ENCODE results near the gene HLTF.

The HLTF gene

DNA sequence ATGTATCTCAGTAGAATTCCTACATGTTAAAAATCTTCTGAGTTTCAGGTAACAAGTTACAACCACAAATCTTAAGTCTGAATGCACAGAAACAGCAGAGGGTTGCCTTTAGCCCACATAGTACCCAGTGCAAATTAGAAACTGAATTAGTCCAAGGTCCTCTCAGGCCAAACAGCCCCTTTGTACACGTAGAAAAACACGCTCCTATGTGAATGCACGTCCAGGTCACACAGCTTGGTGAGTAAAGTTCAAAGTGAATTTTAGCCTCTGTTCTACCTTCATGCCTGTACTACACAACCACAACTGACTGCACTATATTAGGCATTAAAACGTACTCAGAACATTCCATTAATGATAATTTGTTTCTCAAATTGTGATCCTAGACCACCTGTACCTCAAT, 48.6 kb downstream of the HLTF start:
- no peak for TF ChIP-seq ZNF274 (IDR thresholded peaks at IDR 0.05; ENCODE audit: low read depth, low read length)
- no peak for TF ChIP-seq SUZ12 (IDR thresholded peaks at IDR 0.05; ENCODE audit: extremely low read depth, insufficient read depth, insufficient read length)
- no peak for TF ChIP-seq YY1 (IDR thresholded peaks at IDR 0.05; ENCODE audit: insufficient read depth, insufficient read length)
- no peak for DNase-seq (ENCODE audit: low read depth, low spot score)
- no peaks in the 10 kb centered on the region for H3K9me3 ChIP-seq (ENCODE audit: insufficient read depth, low read length)
- H3K9ac ChIP-seq (ENCODE audit: insufficient read length, low read depth), result no peak overlapping the region
- no peaks in the 10 kb centered on the region for H3K27me3 ChIP-seq (ENCODE audit: insufficient read depth, insufficient read length)
- no peaks in the 10 kb centered on the region for H3K4me1 ChIP-seq (ENCODE audit: insufficient read depth, insufficient read length)
- H3K4me3 ChIP-seq (ENCODE audit: insufficient read length, low read depth), result no peak overlapping the region
- H3K36me3 ChIP-seq (ENCODE audit: insufficient read depth, insufficient read length, low read length), result peaks cover 67% of the 10 kb centered on the region

DNA sequence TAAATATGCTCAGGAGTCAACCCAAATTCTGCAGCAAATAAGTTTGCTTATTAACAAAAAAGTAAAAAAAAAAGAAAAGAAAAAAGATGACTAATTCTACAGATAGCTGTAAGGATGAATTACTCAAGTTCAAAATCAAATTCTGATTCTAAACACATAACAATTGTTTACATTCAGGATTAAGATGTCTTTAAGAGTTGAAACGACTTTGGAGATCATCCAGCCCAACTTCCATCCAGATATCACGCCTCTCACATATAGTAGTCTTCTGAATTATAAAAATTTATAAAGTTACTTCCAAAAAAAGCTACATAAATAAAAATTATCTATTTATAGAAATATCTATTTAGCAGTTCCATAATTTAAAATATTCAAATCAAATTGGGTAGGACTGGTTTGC, 55.2 kb downstream of the HLTF start:
- no peak overlapping the region for H3K4me3 ChIP-seq (ENCODE audit: insufficient read length, low read depth)
- TF ChIP-seq SUZ12 (IDR thresholded peaks at IDR 0.05; ENCODE audit: extremely low read depth, insufficient read depth, insufficient read length) (no peak), ZNF274 (IDR thresholded peaks at IDR 0.05; ENCODE audit: low read depth, low read length) (no peak), YY1 (IDR thresholded peaks at IDR 0.05; ENCODE audit: insufficient read depth, insufficient read length) (no peak)
- DNase-seq (ENCODE audit: low read depth, low spot score), result no peak
- no peaks in the 10 kb centered on the region for H3K27me3 ChIP-seq (ENCODE audit: insufficient read depth, insufficient read length)
- H3K9ac ChIP-seq (ENCODE audit: insufficient read length, low read depth), result no peak overlapping the region
- no peaks in the 10 kb centered on the region for H3K9me3 ChIP-seq (ENCODE audit: insufficient read depth, low read length)
- H3K36me3 ChIP-seq (ENCODE audit: insufficient read depth, insufficient read length, low read length), result peaks cover 61% of the 10 kb centered on the region
- H3K4me1 ChIP-seq (ENCODE audit: insufficient read depth, insufficient read length), result no peaks in the 10 kb centered on the region

DNA sequence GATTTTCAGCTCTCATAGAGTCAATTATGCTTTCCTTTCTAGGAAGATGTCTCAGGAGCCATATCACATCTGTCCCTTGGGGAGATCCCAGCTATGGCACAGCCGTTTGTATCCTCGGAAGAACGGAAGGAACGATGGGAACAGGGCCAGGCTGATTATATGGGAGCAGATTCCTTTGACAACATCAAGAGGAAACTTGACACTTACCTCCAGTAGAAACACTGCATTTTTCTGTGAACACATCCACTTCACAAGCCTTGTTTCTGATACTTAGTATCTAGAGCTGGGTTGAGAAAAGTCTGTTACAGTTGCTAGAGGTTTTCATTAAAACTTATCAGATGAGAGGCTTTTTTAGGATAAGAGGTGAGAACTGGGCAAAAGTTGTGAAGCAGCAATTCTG, 59.6 kb downstream of the HLTF start:
- no peak for DNase-seq (ENCODE audit: low read depth, low spot score)
- Histone ChIP-seq H3K27me3 (ENCODE audit: insufficient read depth, insufficient read length) (no peaks in the 10 kb centered on the region), H3K9ac (ENCODE audit: insufficient read length, low read depth) (no peak overlapping the region), H3K4me1 (ENCODE audit: insufficient read depth, insufficient read length) (no peaks in the 10 kb centered on the region), H3K4me3 (ENCODE audit: insufficient read length, low read depth) (no peak overlapping the region), H3K9me3 (ENCODE audit: insufficient read depth, low read length) (peaks cover 16% of the 10 kb centered on the region), H3K36me3 (ENCODE audit: insufficient read depth, insufficient read length, low read length) (peaks cover 53% of the 10 kb centered on the region)
- TF ChIP-seq ZNF274 (IDR thresholded peaks at IDR 0.05; ENCODE audit: low read depth, low read length) (no peak), YY1 (IDR thresholded peaks at IDR 0.05; ENCODE audit: insufficient read depth, insufficient read length) (no peak), SUZ12 (IDR thresholded peaks at IDR 0.05; ENCODE audit: extremely low read depth, insufficient read depth, insufficient read length) (no peak)

DNA sequence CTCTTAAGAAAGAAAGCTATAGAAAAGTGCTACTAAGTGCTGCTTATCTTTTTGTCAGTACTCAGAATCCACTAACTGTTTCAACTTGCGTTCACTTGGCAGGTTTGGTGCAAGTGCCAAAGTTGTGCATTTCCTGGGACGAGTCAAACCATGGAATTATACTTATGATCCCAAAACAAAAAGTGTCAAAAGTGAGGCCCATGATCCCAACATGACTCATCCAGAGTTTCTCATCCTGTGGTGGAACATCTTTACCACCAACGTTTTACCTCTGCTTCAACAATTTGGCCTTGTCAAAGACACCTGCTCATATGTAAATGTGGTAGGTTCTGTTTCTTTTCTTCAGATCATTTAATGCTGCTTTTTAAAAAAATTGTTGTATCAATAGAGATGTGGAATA, 62.4 kb downstream of the HLTF start:
- no peak for TF ChIP-seq YY1 (IDR thresholded peaks at IDR 0.05; ENCODE audit: insufficient read depth, insufficient read length)
- no peak for TF ChIP-seq ZNF274 (IDR thresholded peaks at IDR 0.05; ENCODE audit: low read depth, low read length)
- TF ChIP-seq SUZ12 (IDR thresholded peaks at IDR 0.05; ENCODE audit: extremely low read depth, insufficient read depth, insufficient read length), result no peak
- DNase-seq (ENCODE audit: low read depth, low spot score), result no peak
- peaks cover 44% of the 10 kb centered on the region for H3K36me3 ChIP-seq (ENCODE audit: insufficient read depth, insufficient read length, low read length)

DNA sequence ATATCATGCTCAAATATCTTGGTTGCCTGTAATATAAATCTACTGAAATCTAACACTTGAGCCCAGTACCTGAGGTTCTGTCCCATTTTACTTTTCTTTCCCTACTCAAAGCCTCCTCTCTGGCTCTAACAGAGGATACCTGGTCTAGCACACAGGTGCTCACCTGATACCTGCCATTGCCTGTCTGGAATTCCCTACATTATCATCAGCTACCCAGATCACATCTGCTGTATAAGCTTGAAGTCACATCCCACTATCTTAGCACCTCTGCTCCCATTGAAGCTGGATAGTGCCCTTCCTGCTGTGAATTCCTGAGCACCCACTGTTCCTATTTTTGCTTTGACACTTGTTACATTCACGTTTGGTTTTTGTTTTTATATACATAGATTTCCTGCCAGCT, 64.5 kb downstream of the HLTF start:
- Histone ChIP-seq H3K27me3 (ENCODE audit: insufficient read depth, insufficient read length) (no peaks in the 10 kb centered on the region), H3K4me3 (ENCODE audit: insufficient read length, low read depth) (no peak overlapping the region), H3K36me3 (ENCODE audit: insufficient read depth, insufficient read length, low read length) (peaks cover 25% of the 10 kb centered on the region), H3K9me3 (ENCODE audit: insufficient read depth, low read length) (peaks cover 16% of the 10 kb centered on the region), H3K9ac (ENCODE audit: insufficient read length, low read depth) (no peak overlapping the region), H3K4me1 (ENCODE audit: insufficient read depth, insufficient read length) (no peaks in the 10 kb centered on the region)
- DNase-seq (ENCODE audit: low read depth, low spot score), result no peak
- TF ChIP-seq ZNF274 (IDR thresholded peaks at IDR 0.05; ENCODE audit: low read depth, low read length) (no peak), YY1 (IDR thresholded peaks at IDR 0.05; ENCODE audit: insufficient read depth, insufficient read length) (no peak), SUZ12 (IDR thresholded peaks at IDR 0.05; ENCODE audit: extremely low read depth, insufficient read depth, insufficient read length) (no peak)

More for the DNA sequence above, 62.4 kb downstream of the HLTF start:
- no peak overlapping the region for H3K4me3 ChIP-seq (ENCODE audit: insufficient read length, low read depth)
- H3K4me1 ChIP-seq (ENCODE audit: insufficient read depth, insufficient read length), result no peaks in the 10 kb centered on the region
- no peak overlapping the region for H3K9ac ChIP-seq (ENCODE audit: insufficient read length, low read depth)
- peaks cover 16% of the 10 kb centered on the region for H3K9me3 ChIP-seq (ENCODE audit: insufficient read depth, low read length)
- no peaks in the 10 kb centered on the region for H3K27me3 ChIP-seq (ENCODE audit: insufficient read depth, insufficient read length)

DNA sequence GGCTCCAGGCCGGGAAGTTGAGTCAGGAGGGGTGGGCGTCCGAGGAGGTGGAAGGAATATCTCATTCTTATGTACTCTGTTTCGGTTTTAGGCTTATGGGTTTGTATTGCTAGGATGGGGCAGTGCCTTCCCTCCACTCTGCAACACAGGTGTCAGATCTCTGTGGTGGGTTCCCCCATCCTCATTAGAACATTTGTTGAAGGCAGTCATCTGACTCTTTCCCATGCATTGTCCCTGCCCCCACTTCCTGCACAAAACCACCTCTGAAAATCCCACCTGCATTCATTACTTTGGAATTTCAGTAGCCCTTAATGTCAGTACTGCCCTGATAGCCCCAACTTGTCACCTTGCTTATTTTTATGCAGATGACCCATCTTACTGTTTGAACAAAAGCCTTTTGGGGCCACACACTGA, 65.5 kb downstream of the HLTF start:
- H3K36me3 ChIP-seq (ENCODE audit: insufficient read depth, insufficient read length, low read length), result peaks cover 20% of the 10 kb centered on the region
- H3K9me3 ChIP-seq (ENCODE audit: insufficient read depth, low read length), result peaks cover 14% of the 10 kb centered on the region
- H3K4me1 ChIP-seq (ENCODE audit: insufficient read depth, insufficient read length), result no peaks in the 10 kb centered on the region
- H3K9ac ChIP-seq (ENCODE audit: insufficient read length, low read depth), result no peak overlapping the region
- peak; percentile 18 for DNase-seq (ENCODE audit: low read depth, low spot score)
- H3K27me3 ChIP-seq (ENCODE audit: insufficient read depth, insufficient read length), result no peaks in the 10 kb centered on the region
- TF ChIP-seq ZNF274 (IDR thresholded peaks at IDR 0.05; ENCODE audit: low read depth, low read length), result no peak
- no peak for TF ChIP-seq SUZ12 (IDR thresholded peaks at IDR 0.05; ENCODE audit: extremely low read depth, insufficient read depth, insufficient read length)
- TF ChIP-seq YY1 (IDR thresholded peaks at IDR 0.05; ENCODE audit: insufficient read depth, insufficient read length), result no peak
- H3K4me3 ChIP-seq (ENCODE audit: insufficient read length, low read depth), result no peak overlapping the region

DNA sequence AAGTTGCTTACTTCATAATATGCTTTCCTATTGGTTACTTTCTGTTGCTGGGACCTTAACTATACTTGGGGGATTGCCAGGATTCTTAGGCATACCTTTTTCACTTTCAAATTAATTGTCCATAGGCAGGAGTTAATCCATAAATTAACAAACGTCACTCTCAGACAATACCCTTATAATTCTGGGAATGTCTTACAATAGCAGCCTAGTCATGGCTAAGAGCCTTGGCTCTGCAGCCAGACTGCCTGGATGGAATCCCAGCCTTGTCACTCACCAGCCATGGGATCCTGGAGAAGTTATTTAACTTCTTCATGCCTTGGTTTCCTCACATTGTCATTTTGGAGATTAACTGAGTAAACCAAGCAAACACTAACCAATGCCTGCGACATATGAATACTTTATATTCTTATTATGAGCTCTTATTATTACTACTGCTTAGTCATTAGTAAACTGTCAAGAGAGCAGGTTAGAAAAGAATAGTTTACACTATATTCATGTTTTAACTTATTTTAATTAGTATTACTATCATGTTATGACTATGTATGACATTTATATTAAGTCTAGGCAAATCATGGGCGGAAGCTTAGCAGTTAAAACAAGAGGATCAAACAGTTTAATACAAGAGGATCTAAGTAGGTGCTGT, 66.0 kb downstream of the HLTF start:
- Histone ChIP-seq H3K4me1 (ENCODE audit: insufficient read depth, insufficient read length) (no peaks in the 10 kb centered on the region), H3K36me3 (ENCODE audit: insufficient read depth, insufficient read length, low read length) (peaks cover 15% of the 10 kb centered on the region), H3K9ac (ENCODE audit: insufficient read length, low read depth) (no peak overlapping the region), H3K27me3 (ENCODE audit: insufficient read depth, insufficient read length) (no peaks in the 10 kb centered on the region), H3K9me3 (ENCODE audit: insufficient read depth, low read length) (peaks cover 9% of the 10 kb centered on the region), H3K4me3 (ENCODE audit: insufficient read length, low read depth) (no peak overlapping the region)
- TF ChIP-seq SUZ12 (IDR thresholded peaks at IDR 0.05; ENCODE audit: extremely low read depth, insufficient read depth, insufficient read length) (no peak), ZNF274 (IDR thresholded peaks at IDR 0.05; ENCODE audit: low read depth, low read length) (no peak), YY1 (IDR thresholded peaks at IDR 0.05; ENCODE audit: insufficient read depth, insufficient read length) (no peak)
- no peak for DNase-seq (ENCODE audit: low read depth, low spot score)
